CD4-positive, alpha-beta memory T cell (primary cell): ENCODE data around the gene CDKN2AIP. TPM values are rescaled to one million over a fixed set of nuclear protein-coding genes. Genes with fewer than 3 reads are reported as not detected.
"Not testable (repeated sequence)": the region's sequence is repeated elsewhere in the genome, so short reads cannot be mapped to it uniquely, and the experiment has no call there.

Experiments used
- CTCF ChIA-PET: fragments of 350-600 bp; sonication (Branson Sonifier 250); formaldehyde crosslinking; loops from one replicate; lab custom pipeline; 2021; ENCODE audit warnings: inconsistent platforms; ENCODE audit not compliant: partially characterized antibody; lab: Charles Lee
- POLR2A ChIA-PET: fragments of 350-600 bp; sonication (Branson Sonifier 250); formaldehyde crosslinking; loops from one replicate; lab custom pipeline; 2021; ENCODE audit not compliant: partially characterized antibody; lab: Charles Lee
- DNase-seq, 5 donors: peaks; one replicate each; pipeline versions ENCODE4 v3.0.0 to v3.0.0-alpha.2; 2020 to 2022; ENCODE audit warnings: mixed read lengths in 1 of 5
- H3K27ac ChIP-seq: one replicate; pipeline ENCODE4 v1.7.0; 2013; ENCODE audit warnings: low read depth, low read length
- H3K27me3 ChIP-seq: 2 replicates; pipeline ENCODE4 v1.7.0; 2013; ENCODE audit warnings: mild to moderate bottlenecking, low read length, moderate library complexity; ENCODE audit not compliant: insufficient read depth
- H3K36me3 ChIP-seq: 2 replicates; pipeline ENCODE4 v1.7.0; 2013; ENCODE audit warnings: mild to moderate bottlenecking, low read length, moderate library complexity; ENCODE audit not compliant: insufficient read depth
- H3K4me1 ChIP-seq: 2 replicates; pipeline ENCODE4 v1.7.0; 2013; ENCODE audit warnings: mild to moderate bottlenecking, low read length, moderate library complexity; ENCODE audit not compliant: insufficient read depth
- H3K4me3 ChIP-seq, 2 donors: one replicate each; pipeline ENCODE4 v1.7.0; 2013; ENCODE audit warnings: low read length in 2 of 2, mild to moderate bottlenecking in 1 of 2
- H3K9me3 ChIP-seq, 2 donors: one replicate each; pipeline ENCODE4 v1.7.0; 2013; ENCODE audit warnings: low read length in 2 of 2, control low read depth in 1 of 2; ENCODE audit not compliant: control insufficient read depth in 1 of 2
- H3K27ac Mint-ChIP-seq, 7 donors: one replicate each; pipeline ENCODE4 v1.8.0; 2020 to 2021; ENCODE audit warnings: mixed read lengths in 7 of 7, mild to moderate bottlenecking in 6 of 7, inconsistent platforms in 3 of 7, moderate library complexity in 3 of 7
- H3K27me3 Mint-ChIP-seq, 2 donors: one replicate each; pipeline ENCODE4 v1.8.0; 2020 to 2021; ENCODE audit warnings: mixed read lengths in 2 of 2
- H3K36me3 Mint-ChIP-seq, 2 donors: one replicate each; pipeline ENCODE4 v1.8.0; 2020 to 2021; ENCODE audit warnings: mixed read lengths in 2 of 2, inconsistent platforms in 1 of 2, mild to moderate bottlenecking in 1 of 2
- H3K4me1 Mint-ChIP-seq, 4 donors: one replicate each; pipeline ENCODE4 v1.8.0; 2020 to 2021; ENCODE audit warnings: mixed read lengths in 4 of 4, mild to moderate bottlenecking in 1 of 4
- H3K4me3 Mint-ChIP-seq, 8 donors: one replicate each; pipeline ENCODE4 v1.8.0; 2020 to 2021; ENCODE audit warnings: mixed read lengths in 8 of 8, mild to moderate bottlenecking in 7 of 8, moderate library complexity in 6 of 8, inconsistent platforms in 3 of 8
- H3K9me3 Mint-ChIP-seq, 8 donors: one replicate each; pipeline ENCODE4 v1.8.0; 2020 to 2021; ENCODE audit warnings: mixed read lengths in 8 of 8, mild to moderate bottlenecking in 5 of 8, inconsistent platforms in 3 of 8, moderate library complexity in 1 of 8
- intact Hi-C: fragments of 100-400 bp; cut with micrococcal nuclease; formaldehyde crosslinking; loops from one replicate; pipeline ENCODE4 v1.15.1; 2023
- polyA plus RNA-seq, 2 donors: library from polyadenylated mRNA; unstranded; fragments of 300-500 nt; fragmentation: Illumina TruSeq; gene quantifications; one replicate each; pipeline ENCODE4 v1.2.3, GENCODE V29; 2021
- total RNA-seq, 2 experiments: library from RNA; stranded (reverse); gene quantifications; one replicate each; pipeline ENCODE4 v1.2.3, GENCODE V29; 2021

CDKN2AIP gene
- total and polyA plus RNA-seq, 4 experiments from 2014 or later = 18.9 to 51.1 (median 44.5) TPM

DNA sequence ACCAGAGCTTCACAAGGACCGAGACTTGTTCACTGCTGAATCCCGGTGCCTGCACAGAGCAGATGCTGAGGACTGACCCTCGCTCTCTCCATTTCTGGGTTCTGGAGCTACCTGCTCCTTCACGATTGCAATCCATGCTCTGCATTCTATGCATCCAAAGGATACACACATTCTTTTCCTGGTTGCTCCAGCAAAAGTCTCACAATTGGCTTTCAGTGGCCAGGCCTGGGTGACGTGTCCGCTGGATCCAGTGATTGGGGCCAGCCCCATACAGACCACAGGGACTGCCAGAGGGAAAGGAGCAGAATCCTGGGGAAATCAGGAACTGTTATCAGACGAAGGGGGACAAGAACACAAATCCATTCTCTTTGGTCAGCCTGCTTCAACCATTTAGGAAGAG is 14.9 kb upstream of the CDKN2AIP start:
- H3K36me3 ChIP-seq = no peaks in the 10 kb centered on the region
- H3K27ac Mint-ChIP-seq = peak overlapping the region in 6 of 7 donors; percentile 5 to 93 (median 59)

DNA sequence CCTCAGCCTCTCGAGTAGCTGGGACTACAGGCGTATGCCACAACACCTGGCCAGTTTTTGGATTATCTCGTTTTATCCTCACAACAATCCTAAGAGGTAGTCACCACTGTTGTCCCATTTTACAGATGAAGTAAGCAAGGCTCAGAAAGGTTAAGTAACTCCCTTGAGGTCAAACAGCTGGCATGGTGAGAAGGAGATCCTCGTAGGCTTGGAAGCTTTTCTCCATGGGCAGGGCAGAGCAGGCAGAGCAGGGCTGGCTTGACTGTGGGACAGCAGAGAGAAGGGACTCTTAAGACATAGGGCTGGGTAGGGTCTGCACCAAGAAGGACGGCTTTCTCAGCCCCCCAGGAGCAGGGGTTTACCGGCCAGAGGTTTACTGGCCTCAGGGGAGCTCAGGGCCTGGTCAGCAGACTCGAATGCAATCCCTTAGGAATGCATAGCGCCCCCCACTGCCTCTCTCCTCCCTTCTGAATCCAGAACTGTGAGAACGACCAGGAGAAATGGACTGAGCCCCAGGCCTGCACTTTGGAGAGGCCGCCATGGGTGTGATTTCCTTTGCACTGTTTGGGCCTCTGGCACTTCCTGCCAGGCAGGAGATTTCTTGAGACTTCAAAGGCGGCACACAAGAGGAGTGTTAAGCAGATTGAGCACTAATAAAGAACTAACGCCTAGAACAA is 14.0 kb upstream of the CDKN2AIP start:
- Histone ChIP-seq H3K27me3 (no peaks in the 10 kb centered on the region), H3K27ac (peak overlapping the region; percentile 13), H3K4me1 (peaks cover 37% of the 10 kb centered on the region), H3K4me3 (no peak overlapping the region), H3K36me3 (no peaks in the 10 kb centered on the region), H3K9me3 (no peaks in the 10 kb centered on the region)
- intact Hi-C loops = loop anchor here (1.0 kb wide), 2 partner anchors 14 to 23 kb away; partner anchors contain the start of gene CDKN2AIP
- CTCF ChIA-PET = interaction anchor here (1.1 to 4.2 kb wide), 5 partner anchors 13 to 492 kb away, joined by 3 to 21 read pairs (median 5); partner anchors contain the start of gene CDKN2AIP
- DNase-seq = peak; percentile 32 to 51 (median 35)
- H3K4me1 Mint-ChIP-seq = peaks cover 20 to 50% (median 39%) of the 10 kb centered on the region in 4 donors
- H3K4me3 Mint-ChIP-seq = peak overlapping the region; percentile 6 to 88 (median 68)
- no peaks in the 10 kb centered on the region for H3K9me3 Mint-ChIP-seq
- H3K27ac Mint-ChIP-seq = peak overlapping the region; percentile 63 to 94 (median 88)
- POLR2A ChIA-PET = interaction anchor here (0.5 to 3.8 kb wide), 5 partner anchors 11 to 218 kb away, joined by 3 to 95 read pairs (median 5); partner anchors contain the start of genes CDKN2AIP and ING2
- no peaks in the 10 kb centered on the region for H3K27me3 Mint-ChIP-seq
- no peaks in the 10 kb centered on the region for H3K36me3 Mint-ChIP-seq

More for the DNA sequence above, 14.9 kb upstream of the CDKN2AIP start:
- Histone ChIP-seq H3K4me1 (peaks cover 37% of the 10 kb centered on the region), H3K9me3 (no peaks in the 10 kb centered on the region), H3K27me3 (no peaks in the 10 kb centered on the region), H3K4me3 (no peak overlapping the region), H3K27ac (no peak overlapping the region)
- Mint-ChIP-seq H3K4me1 (peaks cover 20 to 48% (median 39%) of the 10 kb centered on the region in 4 donors), H3K36me3 (no peaks in the 10 kb centered on the region), H3K27me3 (no peaks in the 10 kb centered on the region), H3K4me3 (peak overlapping the region in 3 of 8 donors; percentile 35 to 59 (median 51)), H3K9me3 (no peaks in the 10 kb centered on the region)
- no peak for DNase-seq
- POLR2A ChIA-PET = interaction anchor here (3.8 kb wide), 1 partner anchor 14 kb away, joined by 95 read pairs; the partner anchor contains the start of gene CDKN2AIP
- CTCF ChIA-PET = interaction anchor here (3.4 to 4.2 kb wide), 2 partner anchors 14 to 22 kb away, joined by 18 to 21 read pairs; partner anchors contain the start of gene CDKN2AIP
- intact Hi-C loops = no loop called here

DNA sequence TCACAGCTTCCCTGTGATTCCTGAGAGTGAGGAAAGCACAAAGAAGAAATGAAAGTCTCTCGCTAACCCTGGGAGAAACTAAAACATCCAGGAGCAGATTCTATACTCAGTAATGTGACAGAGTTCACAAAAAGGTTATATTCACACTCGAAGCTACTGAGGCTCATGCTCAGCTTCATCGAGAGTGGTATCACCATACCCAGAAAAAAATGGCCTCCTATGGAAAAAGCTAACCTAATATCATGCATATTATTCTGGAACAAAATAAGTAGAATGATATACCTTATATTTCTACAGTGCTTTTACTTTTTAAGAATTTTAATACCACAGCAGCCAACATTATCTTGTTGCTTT is 13.5 kb upstream of the CDKN2AIP start:
- Mint-ChIP-seq H3K27me3 (no peaks in the 10 kb centered on the region), H3K4me1 (peaks cover 20 to 50% (median 39%) of the 10 kb centered on the region in 4 donors), H3K36me3 (no peaks in the 10 kb centered on the region), H3K4me3 (peak overlapping the region; percentile 6 to 88 (median 68)), H3K27ac (peak overlapping the region; percentile 63 to 94 (median 88)), H3K9me3 (no peaks in the 10 kb centered on the region)
- Histone ChIP-seq H3K27ac (peak overlapping the region; percentile 13), H3K4me3 (no peak overlapping the region), H3K27me3 (no peaks in the 10 kb centered on the region), H3K4me1 (peaks cover 37% of the 10 kb centered on the region), H3K9me3 (no peaks in the 10 kb centered on the region), H3K36me3 (no peaks in the 10 kb centered on the region)
- ChIA-PET POLR2A (interaction anchor here (1.3 to 3.8 kb wide), 3 partner anchors 10 to 73 kb away, joined by 3 to 95 read pairs (median 6); partner anchors contain the start of genes CDKN2AIP and ING2), CTCF (interaction anchor here (1.1 to 4.2 kb wide), 5 partner anchors 13 to 492 kb away, joined by 3 to 21 read pairs (median 5); partner anchors contain the start of gene CDKN2AIP)
- intact Hi-C loops = loop anchor here (1.0 kb wide), 2 partner anchors 13 to 24 kb away; partner anchors contain the start of gene CDKN2AIP
- no peak for DNase-seq

DNA sequence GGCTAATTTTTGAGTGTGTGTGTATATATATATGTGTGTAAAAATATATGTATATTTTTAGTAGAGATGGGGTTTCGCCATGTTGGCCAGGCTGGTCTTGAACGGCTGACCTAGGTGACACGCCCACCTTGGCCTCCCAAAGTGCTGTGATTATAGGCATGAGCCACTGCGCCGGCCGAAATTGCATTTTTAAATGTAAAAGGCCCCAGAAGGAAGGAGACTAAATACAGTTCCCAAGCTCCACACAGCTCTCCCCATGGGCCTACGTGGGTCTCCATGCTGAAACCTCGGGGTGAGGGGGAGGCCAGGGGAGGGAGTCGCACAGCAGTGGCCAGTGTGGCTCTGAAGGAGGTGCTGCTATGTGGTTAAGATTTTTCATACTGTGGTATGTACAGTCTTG is 12.8 kb upstream of the CDKN2AIP start:
- H3K9me3 Mint-ChIP-seq = no peaks in the 10 kb centered on the region
- H3K4me1 ChIP-seq = peaks cover 35% of the 10 kb centered on the region
- DNase-seq = no peak
- no peaks in the 10 kb centered on the region for H3K9me3 ChIP-seq
- no peak overlapping the region for H3K4me3 ChIP-seq
- POLR2A ChIA-PET = interaction anchor here (0.9 to 3.8 kb wide), 3 partner anchors 12 to 75 kb away, joined by 3 to 95 read pairs (median 6); partner anchors contain the start of genes CDKN2AIP and ING2
- peak overlapping the region in 6 of 7 donors; percentile 24 to 94 (median 86) for H3K27ac Mint-ChIP-seq
- intact Hi-C loops = no loop called here
- CTCF ChIA-PET = interaction anchor here (1.3 to 4.2 kb wide), 3 partner anchors 12 to 29 kb away, joined by 5 to 21 read pairs (median 18); partner anchors contain the start of gene CDKN2AIP
- peak overlapping the region in 1 of 8 donors; percentile 88 for H3K4me3 Mint-ChIP-seq
- no peaks in the 10 kb centered on the region for H3K27me3 ChIP-seq
- no peaks in the 10 kb centered on the region for H3K27me3 Mint-ChIP-seq
- no peak overlapping the region for H3K27ac ChIP-seq
- H3K36me3 Mint-ChIP-seq = no peaks in the 10 kb centered on the region
- H3K4me1 Mint-ChIP-seq = peaks cover 17 to 44% (median 35%) of the 10 kb centered on the region in 4 donors
- H3K36me3 ChIP-seq = no peaks in the 10 kb centered on the region

DNA sequence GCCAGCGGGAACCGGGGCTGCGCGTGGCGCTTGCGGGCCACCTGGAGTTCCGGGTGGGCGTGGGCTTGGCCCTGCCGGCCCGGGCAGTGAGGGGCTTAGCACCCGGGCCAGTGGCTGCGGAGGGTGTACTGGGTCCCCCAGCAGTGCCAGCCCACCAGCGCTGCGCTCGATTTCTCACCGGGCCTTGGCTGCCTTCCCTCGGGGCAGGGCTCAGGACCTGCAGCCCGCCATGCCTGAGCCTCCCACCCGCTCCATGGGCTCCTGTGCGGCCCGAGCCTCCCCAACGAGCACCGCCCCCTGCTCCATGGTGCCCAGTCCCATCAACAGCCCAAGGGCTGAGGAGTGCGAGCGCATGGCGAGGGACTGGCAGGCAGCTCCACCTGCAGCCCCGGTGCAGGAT is 11.3 kb upstream of the CDKN2AIP start:
- DNase-seq, H3K27ac Mint-ChIP-seq, H3K36me3 Mint-ChIP-seq, H3K27ac ChIP-seq, H3K4me3 ChIP-seq, H3K36me3 ChIP-seq, H3K9me3 Mint-ChIP-seq, H3K4me3 Mint-ChIP-seq, H3K27me3 ChIP-seq, H3K27me3 Mint-ChIP-seq, intact Hi-C loops, H3K9me3 ChIP-seq: not testable (repeated sequence)
- H3K4me1 Mint-ChIP-seq = peaks cover 13 to 38% (median 31%) of the 10 kb centered on the region in 4 donors
- ChIA-PET CTCF (interaction anchor here (0.7 kb wide), 1 partner anchor 10 kb away, joined by 3 read pairs; no protein-coding TSS in a partner anchor), POLR2A (interaction anchor here (2.0 to 3.8 kb wide), 2 partner anchors 11 kb away, joined by 18 to 95 read pairs; partner anchors contain the start of gene CDKN2AIP)
- peaks cover 32% of the 10 kb centered on the region for H3K4me1 ChIP-seq

DNA sequence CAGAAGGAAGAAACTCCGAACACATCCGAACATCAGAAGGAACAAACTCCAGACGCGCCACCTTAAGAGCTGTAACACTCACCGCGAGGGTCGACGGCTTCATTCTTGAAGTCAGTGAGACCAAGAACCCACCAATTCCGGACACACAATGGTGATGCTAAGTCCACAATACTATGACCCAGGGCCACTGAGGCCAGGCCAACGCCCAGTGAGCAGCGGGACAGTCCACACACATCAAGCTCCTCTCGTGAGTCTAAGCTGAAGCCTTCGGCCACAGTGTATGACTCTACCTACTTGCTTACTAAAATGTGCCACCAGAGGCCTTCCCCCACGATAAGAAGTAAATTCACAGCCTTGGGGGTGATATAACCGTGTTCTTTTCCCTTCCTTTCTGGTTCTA is 10.2 kb upstream of the CDKN2AIP start:
- Mint-ChIP-seq H3K27ac (peak overlapping the region in 3 of 7 donors; percentile 48 to 51 (median 50)), H3K4me1 (peaks cover 12 to 36% (median 30%) of the 10 kb centered on the region in 4 donors), H3K4me3 (peak overlapping the region in 1 of 8 donors; percentile 15), H3K36me3 (no peaks in the 10 kb centered on the region), H3K9me3 (no peaks in the 10 kb centered on the region), H3K27me3 (no peaks in the 10 kb centered on the region)
- ChIA-PET POLR2A (interaction anchor here (2.0 kb wide), 1 partner anchor 10 kb away, joined by 18 read pairs; the partner anchor contains the start of gene CDKN2AIP), CTCF (no interaction called here)
- Histone ChIP-seq H3K4me1 (peaks cover 32% of the 10 kb centered on the region), H3K9me3 (no peaks in the 10 kb centered on the region), H3K4me3 (no peak overlapping the region), H3K36me3 (no peaks in the 10 kb centered on the region), H3K27ac (no peak overlapping the region), H3K27me3 (no peaks in the 10 kb centered on the region)
- no peak for DNase-seq
- intact Hi-C loops = no loop called here
